Subcutaneous abdominal adipose tissue (tissue), 5 donors: ENCODE data around the gene TMEM59.

Experiments used
- H3K27ac ChIP-seq: one replicate; pipeline ENCODE4 v1.7.0; 2013; ENCODE audit warnings: low read depth, mild to moderate bottlenecking, inconsistent platforms, low read length, moderate library complexity
- H3K27me3 ChIP-seq, 5 donors: one replicate each; pipeline ENCODE4 v1.7.0; 2013; ENCODE audit warnings: low read length in 5 of 5, inconsistent platforms in 1 of 5; ENCODE audit not compliant: control insufficient read depth in 5 of 5, insufficient read depth in 4 of 5
- H3K36me3 ChIP-seq, 5 donors: one replicate each; pipeline ENCODE4 v1.7.0; 2013; ENCODE audit warnings: low read length in 5 of 5; ENCODE audit not compliant: control insufficient read depth in 5 of 5, insufficient read depth in 5 of 5
- H3K4me1 ChIP-seq, 5 donors: one replicate each; pipeline ENCODE4 v1.7.0; 2013; ENCODE audit warnings: low read length in 5 of 5, mild to moderate bottlenecking in 3 of 5, moderate library complexity in 1 of 5; ENCODE audit not compliant: control insufficient read depth in 5 of 5, insufficient read depth in 5 of 5
- H3K4me3 ChIP-seq, 5 donors: one replicate each; pipeline ENCODE4 v1.7.0; 2013; ENCODE audit warnings: low read length in 5 of 5, low read depth in 1 of 5
- H3K9ac ChIP-seq, 5 donors: one replicate each; pipeline ENCODE4 v1.7.0; 2013; ENCODE audit warnings: low read length in 5 of 5, mild to moderate bottlenecking in 4 of 5, moderate library complexity in 3 of 5
- H3K9me3 ChIP-seq, 5 donors: one replicate each; pipeline ENCODE4 v1.7.0; 2013; ENCODE audit warnings: low read length in 5 of 5; ENCODE audit not compliant: control insufficient read depth in 5 of 5
- donor health status: healthy.
- donor health status: healthy.
- donor health status: healthy.
- donor health status: healthy.
- donor health status: healthy.

Gene TMEM59

DNA sequence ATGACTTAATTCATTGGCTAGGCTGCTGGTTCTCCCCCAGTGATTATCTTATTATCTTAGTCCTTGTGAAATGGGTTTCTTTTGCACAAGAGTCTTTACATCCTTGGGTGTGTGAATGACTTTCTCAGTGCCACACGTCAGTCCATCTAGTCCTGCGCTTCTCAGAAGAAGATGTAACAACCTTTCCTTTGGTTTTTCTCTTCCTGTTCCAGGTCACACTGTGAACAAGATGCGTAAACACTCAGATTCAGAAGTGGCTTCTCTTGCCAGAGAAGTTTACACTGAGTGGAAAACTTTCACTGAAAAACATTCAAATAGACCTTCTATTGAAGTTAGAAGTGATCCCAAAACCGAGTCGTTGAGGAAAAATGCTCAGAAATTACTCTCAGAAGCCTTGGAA lies 35.4 kb upstream of the TMEM59 start:
- no peaks in the 10 kb centered on the region for H3K9me3 ChIP-seq
- no peaks in the 10 kb centered on the region for H3K4me1 ChIP-seq
- H3K9ac ChIP-seq, result no peak overlapping the region
- no peak overlapping the region for H3K27ac ChIP-seq
- H3K27me3 ChIP-seq, result no peaks in the 10 kb centered on the region
- no peak overlapping the region for H3K4me3 ChIP-seq
- peaks cover 3 to 12% (median 5%) of the 10 kb centered on the region in 5 donors for H3K36me3 ChIP-seq

GRCh38 chr1:54086754-54087153 lies 33.8 kb upstream of the TMEM59 start:
- H3K9ac ChIP-seq, result no peak overlapping the region
- H3K36me3 ChIP-seq, result peaks cover 2 to 10% (median 5%) of the 10 kb centered on the region in 5 donors
- no peak overlapping the region for H3K4me3 ChIP-seq
- no peaks in the 10 kb centered on the region for H3K9me3 ChIP-seq
- H3K4me1 ChIP-seq, result no peaks in the 10 kb centered on the region
- H3K27ac ChIP-seq, result no peak overlapping the region
- no peaks in the 10 kb centered on the region for H3K27me3 ChIP-seq

DNA sequence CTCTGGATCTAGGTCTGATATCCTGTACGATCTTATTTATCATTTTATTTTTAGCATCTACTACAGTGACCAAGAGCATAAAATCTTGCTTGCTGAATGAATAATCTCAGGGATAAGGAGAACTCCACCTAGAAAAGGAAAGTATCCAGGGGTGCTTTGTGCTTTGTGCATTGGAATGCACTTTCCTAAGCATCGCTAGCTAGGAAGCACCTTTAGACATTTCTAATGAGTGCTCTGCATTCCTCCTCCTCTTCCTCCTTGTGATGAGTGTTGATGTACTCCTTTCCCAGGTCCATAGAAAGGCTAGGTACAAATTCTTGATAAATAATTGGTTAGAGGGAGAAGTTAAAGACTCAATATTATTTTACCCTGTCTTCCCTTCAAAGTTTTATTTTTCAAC lies 31.8 kb upstream of the TMEM59 start:
- no peak overlapping the region for H3K27ac ChIP-seq
- no peaks in the 10 kb centered on the region for H3K9me3 ChIP-seq
- H3K4me3 ChIP-seq, result no peak overlapping the region
- peaks cover 1 to 9% (median 2%) of the 10 kb centered on the region in 5 donors for H3K36me3 ChIP-seq
- no peaks in the 10 kb centered on the region for H3K4me1 ChIP-seq
- H3K27me3 ChIP-seq, result no peaks in the 10 kb centered on the region
- no peak overlapping the region for H3K9ac ChIP-seq

GRCh38 chr1:54081306-54082270 lies 28.6 kb upstream of the TMEM59 start:
- Histone ChIP-seq H3K9ac (no peak overlapping the region), H3K4me1 (no peaks in the 10 kb centered on the region), H3K27ac (no peak overlapping the region), H3K4me3 (no peak overlapping the region), H3K9me3 (no peaks in the 10 kb centered on the region), H3K36me3 (peaks cover 0 to 2% (median 0%) of the 10 kb centered on the region in 5 donors), H3K27me3 (no peaks in the 10 kb centered on the region)

- H3K9ac ChIP-seq, result no peak overlapping the region
- no peak overlapping the region for H3K27ac ChIP-seq
- no peaks in the 10 kb centered on the region for H3K9me3 ChIP-seq
- H3K4me3 ChIP-seq, result no peak overlapping the region
- peaks cover 0 to 2% (median 0%) of the 10 kb centered on the region in 5 donors for H3K36me3 ChIP-seq
- no peaks in the 10 kb centered on the region for H3K4me1 ChIP-seq
- H3K27me3 ChIP-seq, result no peaks in the 10 kb centered on the region
Measured at GRCh38 chr1:54080598-54081049, 27.6 kb upstream of the TMEM59 start.

DNA sequence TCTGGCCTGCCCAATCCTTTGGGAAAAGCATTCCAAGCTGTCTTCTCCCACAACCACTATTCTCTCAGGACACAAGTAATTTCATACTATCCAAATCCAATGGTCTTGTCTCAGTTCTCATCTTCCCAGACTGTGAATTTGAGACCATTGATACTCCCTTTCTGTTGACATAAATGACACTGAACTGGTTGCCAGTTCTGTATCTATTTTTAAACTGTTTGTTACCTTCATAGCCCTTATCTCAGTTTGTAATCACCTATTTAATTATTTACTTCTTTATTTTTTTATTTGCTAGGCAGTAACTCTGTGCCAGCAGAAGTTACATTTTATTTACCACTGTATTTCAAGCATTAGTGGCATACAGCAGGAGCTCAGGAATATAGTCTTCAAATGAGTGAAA lies 24.4 kb upstream of the TMEM59 start:
- H3K27ac ChIP-seq, result no peak overlapping the region
- no peaks in the 10 kb centered on the region for H3K4me1 ChIP-seq
- H3K36me3 ChIP-seq, result peaks cover 0 to 3% (median 0%) of the 10 kb centered on the region in 5 donors
- H3K4me3 ChIP-seq, result no peak overlapping the region
- H3K9ac ChIP-seq, result no peak overlapping the region
- no peaks in the 10 kb centered on the region for H3K9me3 ChIP-seq
- no peaks in the 10 kb centered on the region for H3K27me3 ChIP-seq

DNA sequence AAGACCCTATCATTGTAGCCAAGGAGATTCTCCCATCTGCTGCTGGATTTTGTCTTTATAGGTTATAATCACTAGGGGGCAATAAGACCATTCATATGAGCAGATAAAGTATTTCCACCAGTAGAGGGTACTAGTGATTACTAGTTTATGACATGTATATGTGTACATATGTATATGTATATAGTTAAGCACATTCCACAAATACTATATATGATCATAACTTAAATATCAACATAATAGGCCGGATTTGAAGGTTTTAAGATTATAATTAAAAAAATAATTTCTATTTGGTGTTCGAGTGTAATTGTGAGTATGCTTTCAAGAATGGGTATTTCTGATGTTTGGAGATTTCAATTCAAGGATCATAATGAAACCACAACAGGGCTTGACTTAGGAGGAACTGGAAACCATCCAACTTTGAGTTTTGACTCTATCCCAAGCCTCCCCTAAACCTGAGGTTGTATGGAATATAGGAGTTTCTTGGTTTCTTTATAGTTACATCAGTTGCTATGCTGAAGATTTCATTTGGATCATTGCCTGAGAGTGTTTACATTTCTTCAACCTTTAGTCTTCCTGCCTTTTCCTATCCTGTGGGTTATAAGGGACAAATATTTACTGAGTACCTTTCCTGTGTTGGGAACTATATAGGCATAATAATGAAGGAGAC lies 17.3 kb upstream of the TMEM59 start:
- Histone ChIP-seq H3K27me3 (no peaks in the 10 kb centered on the region), H3K4me3 (no peak overlapping the region), H3K9ac (no peak overlapping the region), H3K4me1 (no peaks in the 10 kb centered on the region), H3K27ac (no peak overlapping the region), H3K36me3 (peaks cover 0 to 8% (median 0%) of the 10 kb centered on the region in 5 donors), H3K9me3 (no peaks in the 10 kb centered on the region)

GRCh38 chr1:54069791-54070170 lies 16.8 kb upstream of the TMEM59 start:
- Histone ChIP-seq H3K4me1 (no peaks in the 10 kb centered on the region), H3K9me3 (no peaks in the 10 kb centered on the region), H3K27me3 (no peaks in the 10 kb centered on the region), H3K36me3 (peaks cover 0 to 8% (median 0%) of the 10 kb centered on the region in 5 donors), H3K9ac (no peak overlapping the region), H3K4me3 (no peak overlapping the region), H3K27ac (no peak overlapping the region)

DNA sequence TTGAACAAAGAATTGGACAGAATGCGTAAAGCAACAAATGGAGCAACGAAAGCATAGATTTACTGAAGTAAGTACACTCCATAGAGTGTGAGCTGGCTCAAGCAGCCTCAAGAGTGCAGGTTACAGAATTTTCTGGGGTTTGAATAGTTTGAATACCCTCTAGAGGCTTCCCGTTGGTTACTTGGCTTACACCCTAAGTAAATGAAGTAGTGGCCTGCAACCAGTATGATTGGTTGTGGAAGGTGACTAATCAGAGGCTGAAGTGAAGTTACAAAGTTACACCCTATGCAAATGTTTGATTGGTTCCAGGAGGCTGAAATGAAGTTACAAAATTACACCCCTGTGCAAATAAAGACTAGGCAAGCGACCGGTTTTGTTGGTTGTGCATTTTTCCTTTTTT lies 11.3 kb upstream of the TMEM59 start:
- Histone ChIP-seq H3K27me3 (no peaks in the 10 kb centered on the region), H3K9me3 (no peaks in the 10 kb centered on the region), H3K4me1 (no peaks in the 10 kb centered on the region), H3K9ac (no peak overlapping the region), H3K27ac (no peak overlapping the region), H3K36me3 (no peaks in the 10 kb centered on the region), H3K4me3 (no peak overlapping the region)

DNA sequence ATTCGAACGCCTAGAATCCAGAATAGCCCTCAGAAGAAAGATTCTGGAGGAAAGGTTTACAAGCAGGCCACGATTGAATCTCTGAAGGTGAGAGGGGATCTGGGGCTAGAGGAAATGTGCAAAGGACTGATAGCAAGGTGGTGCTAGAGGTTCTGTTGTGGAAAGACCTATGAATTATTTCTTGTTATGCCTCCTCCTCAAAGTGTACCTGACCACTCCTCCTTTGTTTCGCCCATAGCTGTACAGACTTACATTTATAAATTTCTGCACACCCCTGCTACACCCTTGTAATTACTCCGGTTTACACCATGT lies 1.4 kb upstream of the TMEM59 start:
- Histone ChIP-seq H3K4me1 (peaks cover 11 to 34% (median 30%) of the 10 kb centered on the region in 5 donors), H3K27me3 (no peaks in the 10 kb centered on the region), H3K4me3 (peak overlapping the region; percentile 70 to 99 (median 90)), H3K9me3 (no peaks in the 10 kb centered on the region), H3K36me3 (peaks cover 0 to 7% (median 0%) of the 10 kb centered on the region in 5 donors), H3K27ac (no peak overlapping the region), H3K9ac (peak overlapping the region in 4 of 5 donors; percentile 82 to 98 (median 90))
